T47D (cell line): ENCODE measurements around the gene TBL2.
"Not testable (repeated sequence)": the region's sequence is repeated elsewhere in the genome, so short reads cannot be mapped to it uniquely, and the experiment has no call there.

Experiments used
- DNase-seq, 2 experiments: peaks; one replicate each; pipeline versions ENCODE4 v3.0.0 to v3.0.0-alpha.2; 2011 to 2012; ENCODE audit warnings: low read depth in 1 of 2, low spot score in 1 of 2
- JUND ChIP-seq: IDR thresholded peaks from 2 replicates; pipeline ENCODE4 v1.6.1; 2012; ENCODE audit warnings: low read depth
- in situ Hi-C: cut with HindIII; loops from 2 replicates; pipeline ENCODE4 v1.10.0; 2016; ENCODE audit warnings: low sequenced_read_pairs, low pct_unique_long_range_greater_than_20kb

Gene TBL2

GRCh38 chr7:73556208-73557107, 21.9 kb downstream of the TBL2 start:
- in situ Hi-C loops, result no loop called here
- no peak for TF ChIP-seq JUND
- no peak for DNase-seq

- no peak for TF ChIP-seq JUND
- in situ Hi-C loops, result no loop called here
- no peak for DNase-seq
Measured at GRCh38 chr7:73555411-73555982, 22.9 kb downstream of the TBL2 start.

- in situ Hi-C loops, DNase-seq: not testable (repeated sequence)
Measured at GRCh38 chr7:73550093-73550492, 28.3 kb downstream of the TBL2 start.

GRCh38 chr7:73549176-73549575, 29.2 kb downstream of the TBL2 start:
- in situ Hi-C loops, result no loop called here
- TF ChIP-seq JUND, result no peak
- no peak for DNase-seq

GRCh38 chr7:73547841-73548240, 30.5 kb downstream of the TBL2 start:
- TF ChIP-seq JUND, result no peak
- DNase-seq, result no peak
- in situ Hi-C loops, result no loop called here

GRCh38 chr7:73544678-73545077, 33.7 kb downstream of the TBL2 start:
- no peak for DNase-seq
- in situ Hi-C loops, result no loop called here
- TF ChIP-seq JUND, result no peak

GRCh38 chr7:73541722-73542121, 36.7 kb downstream of the TBL2 start:
- no peak for TF ChIP-seq JUND
- in situ Hi-C loops, result no loop called here
- DNase-seq, result no peak

- no peak for DNase-seq
- no peak for TF ChIP-seq JUND
- in situ Hi-C loops, result no loop called here
Measured at GRCh38 chr7:73539709-73540108, 38.7 kb downstream of the TBL2 start.

GRCh38 chr7:73538510-73538909, 39.9 kb downstream of the TBL2 start:
- in situ Hi-C loops, DNase-seq: not testable (repeated sequence)

- in situ Hi-C loops, result no loop called here
- no peak for TF ChIP-seq JUND
- no peak for DNase-seq
Measured at GRCh38 chr7:73537051-73537450, 41.3 kb downstream of the TBL2 start.

GRCh38 chr7:73536479-73536878, 41.9 kb downstream of the TBL2 start:
- no peak for TF ChIP-seq JUND
- DNase-seq, result no peak
- in situ Hi-C loops, result no loop called here

- DNase-seq, in situ Hi-C loops: not testable (repeated sequence)
Measured at GRCh38 chr7:73535918-73536317, 42.5 kb downstream of the TBL2 start.

- no peak for DNase-seq
- no peak for TF ChIP-seq JUND
- in situ Hi-C loops, result no loop called here
Measured at GRCh38 chr7:73533742-73534141, 44.6 kb downstream of the TBL2 start.
